GM12801 (cell line): Measurements from ENCODE around the gene SRRM5.

Source experiments
- TF ChIP-seq, protein P1 (sequence below): IDR thresholded peaks from one replicate; pipeline ENCODE4 v1.5.1; 2011; ENCODE audit warnings: control low read depth; ENCODE audit not compliant: insufficient read length; ENCODE audit errors: extremely low read depth

SRRM5 gene

DNA sequence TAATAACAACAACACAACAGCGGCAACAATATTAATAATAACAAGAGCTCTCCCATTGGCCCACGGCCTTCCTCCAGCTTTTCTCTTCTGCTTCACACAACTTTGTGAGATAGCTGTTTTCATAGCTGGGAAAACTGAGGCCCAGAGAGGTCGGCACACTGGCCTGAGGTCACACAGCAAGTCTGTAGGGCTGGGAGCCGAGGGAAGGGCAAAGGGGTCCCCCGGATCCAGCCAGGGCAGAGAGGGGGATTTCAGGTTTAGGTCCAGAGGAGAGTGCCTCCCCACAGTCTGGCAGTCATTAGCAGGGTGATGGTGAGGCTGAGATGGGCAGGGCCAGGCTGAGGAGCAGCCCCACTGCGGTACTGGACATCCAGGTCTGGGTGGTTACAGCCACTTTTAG, 36.7 kb downstream of the SRRM5 start:
- TF ChIP-seq, protein P1, sequence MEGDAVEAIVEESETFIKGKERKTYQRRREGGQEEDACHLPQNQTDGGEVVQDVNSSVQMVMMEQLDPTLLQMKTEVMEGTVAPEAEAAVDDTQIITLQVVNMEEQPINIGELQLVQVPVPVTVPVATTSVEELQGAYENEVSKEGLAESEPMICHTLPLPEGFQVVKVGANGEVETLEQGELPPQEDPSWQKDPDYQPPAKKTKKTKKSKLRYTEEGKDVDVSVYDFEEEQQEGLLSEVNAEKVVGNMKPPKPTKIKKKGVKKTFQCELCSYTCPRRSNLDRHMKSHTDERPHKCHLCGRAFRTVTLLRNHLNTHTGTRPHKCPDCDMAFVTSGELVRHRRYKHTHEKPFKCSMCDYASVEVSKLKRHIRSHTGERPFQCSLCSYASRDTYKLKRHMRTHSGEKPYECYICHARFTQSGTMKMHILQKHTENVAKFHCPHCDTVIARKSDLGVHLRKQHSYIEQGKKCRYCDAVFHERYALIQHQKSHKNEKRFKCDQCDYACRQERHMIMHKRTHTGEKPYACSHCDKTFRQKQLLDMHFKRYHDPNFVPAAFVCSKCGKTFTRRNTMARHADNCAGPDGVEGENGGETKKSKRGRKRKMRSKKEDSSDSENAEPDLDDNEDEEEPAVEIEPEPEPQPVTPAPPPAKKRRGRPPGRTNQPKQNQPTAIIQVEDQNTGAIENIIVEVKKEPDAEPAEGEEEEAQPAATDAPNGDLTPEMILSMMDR, result no peak

DNA sequence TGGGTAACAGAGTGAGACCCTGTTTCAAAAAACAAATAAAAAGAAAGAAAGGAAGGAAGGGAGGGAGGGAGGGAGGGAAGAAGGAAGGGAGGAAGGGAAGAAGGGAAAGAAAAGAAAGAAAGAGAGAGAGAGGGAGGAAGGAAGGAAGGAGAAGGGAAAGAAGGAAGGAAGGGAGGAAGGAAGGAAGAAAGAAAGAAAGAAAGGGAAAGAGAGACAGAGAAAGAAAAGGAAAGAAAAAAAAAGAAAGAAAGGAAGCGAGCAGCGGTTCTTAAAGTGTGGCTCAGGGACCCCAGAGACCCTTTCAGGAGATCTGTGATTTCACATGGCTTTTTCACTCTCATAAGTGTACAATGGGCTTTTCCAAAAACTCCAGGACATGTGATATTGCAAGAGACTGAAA, 37.6 kb downstream of the SRRM5 start:
- TF ChIP-seq, protein P1, result no peak

DNA sequence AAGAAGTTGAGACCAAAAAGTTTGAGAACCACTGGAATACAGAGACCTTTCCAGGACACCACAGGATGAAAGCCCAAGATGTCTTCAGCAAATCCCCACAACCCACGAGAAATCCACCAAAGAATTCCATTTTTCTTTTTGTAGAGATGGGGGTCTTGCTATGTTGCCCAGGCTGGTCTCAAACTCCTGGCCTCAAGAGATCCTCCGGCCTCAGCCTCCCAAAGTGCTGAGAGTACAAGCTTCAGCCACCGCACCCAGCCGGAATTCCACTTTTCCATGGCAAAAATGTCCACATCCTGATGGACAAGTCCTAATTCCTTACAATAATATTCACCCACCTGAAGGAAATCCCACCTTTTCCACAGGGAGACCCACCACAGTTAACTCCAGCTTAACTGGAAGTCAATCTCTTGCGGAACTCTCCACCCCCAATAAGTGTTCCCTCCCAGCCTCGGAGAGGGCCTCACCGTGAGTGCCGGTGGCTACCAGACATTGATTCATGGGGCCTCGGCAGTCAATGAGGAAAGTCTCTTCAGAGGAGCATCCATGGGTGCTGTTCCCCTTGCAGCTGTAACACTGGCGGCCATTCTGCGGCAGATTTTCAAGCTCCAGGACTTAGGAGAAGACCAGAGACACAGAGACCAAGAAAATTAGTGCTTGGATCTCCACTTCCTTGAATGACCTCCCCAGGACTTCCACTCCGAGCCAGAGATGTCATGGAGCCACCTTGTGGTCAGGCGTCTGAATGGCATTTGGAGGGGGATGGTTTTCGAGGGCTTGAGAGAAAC, 40.1 kb downstream of the SRRM5 start:
- TF ChIP-seq, protein P1, result peak; percentile 42

DNA sequence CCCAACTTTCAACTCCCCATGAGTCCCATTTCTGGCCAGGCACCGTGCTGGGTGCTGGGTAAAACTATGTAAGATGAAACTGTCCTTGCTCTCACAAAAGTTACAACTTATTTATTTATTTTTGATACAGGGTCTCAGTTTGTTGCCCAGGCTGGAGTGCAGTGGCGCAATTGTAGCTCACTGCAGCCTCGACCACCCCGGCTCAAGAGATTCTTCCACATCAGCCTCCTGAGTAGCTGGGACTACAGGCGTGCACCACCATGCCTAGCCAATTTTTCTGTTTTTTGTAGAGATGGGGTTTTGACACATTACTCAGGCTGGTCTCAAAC, 40.6 kb downstream of the SRRM5 start:
- TF ChIP-seq, protein P1, result no peak

DNA sequence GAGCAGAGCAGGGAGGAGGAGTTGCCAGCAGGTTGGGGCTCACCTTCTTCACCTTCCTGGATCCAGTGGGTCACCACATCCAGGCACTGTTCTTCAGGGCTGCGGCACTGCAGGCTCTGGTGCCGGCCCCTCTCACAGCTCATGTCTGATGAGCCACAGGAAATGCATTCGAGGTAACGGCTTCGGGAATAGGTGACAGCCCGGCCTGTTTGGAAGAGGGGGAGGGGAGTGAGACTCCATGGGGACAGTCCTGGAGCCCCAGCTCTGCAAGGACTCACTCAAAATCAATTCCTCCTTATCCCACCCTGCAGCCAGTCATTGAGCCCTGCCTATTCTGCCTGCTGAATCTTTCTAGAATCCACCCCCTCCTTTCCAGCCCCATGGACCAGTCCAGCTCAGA, 44.5 kb downstream of the SRRM5 start:
- TF ChIP-seq, protein P1, result no peak

DNA sequence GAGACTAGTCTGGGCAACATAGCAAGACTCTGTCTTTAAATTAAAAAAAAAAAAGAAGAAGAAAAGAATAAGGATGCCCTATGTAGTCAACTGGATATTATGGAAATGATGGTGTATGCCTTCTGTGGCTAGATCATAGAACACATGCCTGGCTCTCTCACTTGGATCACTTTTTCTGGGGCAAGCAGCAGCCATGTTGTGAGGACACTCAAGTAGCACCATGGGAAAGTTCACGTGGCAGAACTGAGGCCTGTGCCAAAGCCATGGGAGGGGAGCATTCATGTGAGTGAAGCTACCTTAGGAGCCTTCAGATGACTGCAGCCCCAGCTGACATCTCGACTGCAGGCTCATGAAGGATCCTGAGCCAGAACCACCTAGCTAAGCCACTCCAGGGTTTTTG, 46.1 kb downstream of the SRRM5 start:
- TF ChIP-seq, protein P1, result no peak

DNA sequence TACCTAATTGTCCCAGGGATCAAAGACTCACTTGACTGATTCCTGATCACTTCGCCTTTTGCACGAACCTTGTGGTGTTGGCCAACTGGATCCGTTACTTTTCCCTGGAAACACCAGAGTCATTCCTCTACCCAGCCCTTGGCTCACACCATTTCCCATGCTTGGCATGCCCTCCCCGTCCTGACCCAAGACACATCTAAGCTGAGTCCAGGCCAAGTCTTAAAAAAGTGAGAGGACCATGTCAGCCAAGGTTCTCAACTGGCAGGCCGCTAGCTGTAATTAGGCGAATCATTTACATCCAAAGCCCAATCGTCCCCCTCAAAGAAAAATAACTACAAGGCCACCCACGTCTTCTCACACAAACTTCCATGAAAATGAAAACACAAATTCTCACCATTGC, 46.6 kb downstream of the SRRM5 start:
- TF ChIP-seq, protein P1, result no peak
